ENCODE data around the gene ALKBH5. TPM values are rescaled to one million over a fixed set of nuclear protein-coding genes. Genes with fewer than 3 reads are reported as not detected.

The ALKBH5 gene
- total and polyA plus RNA-seq, 2 experiments from 2014 or later: 32.2 to 117 TPM

DNA sequence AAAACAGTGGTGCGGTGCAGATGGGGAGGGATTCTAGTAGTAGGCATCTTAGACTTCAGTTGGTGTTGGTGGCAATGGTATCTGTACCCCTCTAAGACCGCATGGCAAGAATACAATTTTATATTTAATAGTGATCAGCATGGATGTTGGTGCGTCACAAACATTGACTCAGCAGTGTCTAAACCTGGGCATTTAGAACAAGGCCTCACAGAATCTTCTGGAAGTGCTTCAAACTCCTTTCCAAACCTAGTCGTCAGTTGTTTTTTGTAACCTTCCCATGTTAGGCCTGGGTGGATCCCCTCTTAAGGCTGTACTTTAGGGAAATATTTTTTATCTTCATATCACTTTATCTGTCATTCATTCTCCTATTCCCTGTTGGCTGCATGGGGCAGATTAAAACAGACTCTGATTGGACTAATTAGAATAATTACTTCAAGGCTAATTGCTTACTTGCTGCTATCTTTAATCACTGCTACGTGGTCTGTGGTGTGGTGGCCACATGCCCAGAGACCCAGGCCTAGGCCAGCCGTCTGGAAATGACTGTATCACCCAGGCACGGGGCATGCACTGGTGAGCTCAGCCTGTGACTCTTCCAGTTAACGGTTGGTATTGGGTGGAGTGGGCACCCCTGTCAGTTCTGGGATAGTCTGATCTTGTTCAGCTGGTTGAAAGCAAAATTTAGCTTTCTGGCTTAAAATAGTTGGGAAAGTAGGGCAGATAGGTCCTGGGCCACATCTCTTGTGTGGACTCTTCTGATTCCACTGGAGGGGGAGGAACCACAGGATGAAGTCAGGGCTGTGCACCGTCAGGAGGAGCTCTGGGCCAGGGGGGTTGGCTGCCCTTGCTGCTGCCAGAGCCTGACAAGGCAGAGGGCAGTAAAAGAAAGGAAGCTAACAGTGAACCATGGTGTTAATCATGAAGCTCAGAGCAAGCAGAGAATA, 4.5 kb downstream of the ALKBH5 start:
- Histone ChIP-seq H3K9me2 (ENCODE audit: insufficient read depth) (no peaks in the 10 kb centered on the region), H3K4me1 (ENCODE audit: insufficient read depth) (peaks cover 32% of the 10 kb centered on the region), H3F3A (replicated peaks; ENCODE audit: low read depth) (peaks cover 16% of the 10 kb centered on the region; the same call in 1 of the 2 replicates), H3K27ac (ENCODE audit: low read depth) (no peak overlapping the region), H3K4me2 (peak overlapping the region; percentile 100; the same call in 1 of the 2 replicates), H3K36me3 (ENCODE audit: insufficient read depth) (peaks cover 7% of the 10 kb centered on the region; the same call in 1 of the 2 replicates), H2AFZ (no peak overlapping the region), H4K20me1 (replicated peaks; ENCODE audit: insufficient read depth) (peaks cover 73% of the 10 kb centered on the region), H3K27me3 (ENCODE audit: insufficient read depth) (no peaks in the 10 kb centered on the region), H3K4me3 (peak overlapping the region; percentile 67; the same call in 1 of the 2 replicates), H3K79me2 (replicated peaks; ENCODE audit: insufficient read depth) (peaks cover 89% of the 10 kb centered on the region)
- ATAC-seq (no peak), DNase-seq (ENCODE audit: low spot score) (no peak)
- peak overlapping the region; percentile 94; the same call in 1 of the 3 replicates for H3K4me3 Mint-ChIP-seq
- H3K9me3 Mint-ChIP-seq: no peaks in the 10 kb centered on the region
- TF ChIP-seq, protein P1, sequence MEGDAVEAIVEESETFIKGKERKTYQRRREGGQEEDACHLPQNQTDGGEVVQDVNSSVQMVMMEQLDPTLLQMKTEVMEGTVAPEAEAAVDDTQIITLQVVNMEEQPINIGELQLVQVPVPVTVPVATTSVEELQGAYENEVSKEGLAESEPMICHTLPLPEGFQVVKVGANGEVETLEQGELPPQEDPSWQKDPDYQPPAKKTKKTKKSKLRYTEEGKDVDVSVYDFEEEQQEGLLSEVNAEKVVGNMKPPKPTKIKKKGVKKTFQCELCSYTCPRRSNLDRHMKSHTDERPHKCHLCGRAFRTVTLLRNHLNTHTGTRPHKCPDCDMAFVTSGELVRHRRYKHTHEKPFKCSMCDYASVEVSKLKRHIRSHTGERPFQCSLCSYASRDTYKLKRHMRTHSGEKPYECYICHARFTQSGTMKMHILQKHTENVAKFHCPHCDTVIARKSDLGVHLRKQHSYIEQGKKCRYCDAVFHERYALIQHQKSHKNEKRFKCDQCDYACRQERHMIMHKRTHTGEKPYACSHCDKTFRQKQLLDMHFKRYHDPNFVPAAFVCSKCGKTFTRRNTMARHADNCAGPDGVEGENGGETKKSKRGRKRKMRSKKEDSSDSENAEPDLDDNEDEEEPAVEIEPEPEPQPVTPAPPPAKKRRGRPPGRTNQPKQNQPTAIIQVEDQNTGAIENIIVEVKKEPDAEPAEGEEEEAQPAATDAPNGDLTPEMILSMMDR (conservative IDR thresholded peaks at IDR 0.05; ENCODE audit: low read depth in 2 of 2): no peak
- no peak for TF ChIP-seq EZH2 (IDR thresholded peaks at IDR 0.05; ENCODE audit: low read depth, unreplicated experiment)
- TF ChIP-seq ZNF114 (CRISPR knock-in tag; IDR thresholded peaks at IDR 0.05): no peak
- no peak for TF ChIP-seq NANOG (IDR thresholded peaks at IDR 0.05; ENCODE audit: borderline replicate concordance)
- no peak for TF ChIP-seq POLR2AphosphoS5 (IDR thresholded peaks at IDR 0.05; ENCODE audit: low read depth)
- no peak for TF ChIP-seq ZNF331 (CRISPR knock-in tag; IDR thresholded peaks at IDR 0.05; ENCODE audit: low read depth)
- TF ChIP-seq, protein P2, sequence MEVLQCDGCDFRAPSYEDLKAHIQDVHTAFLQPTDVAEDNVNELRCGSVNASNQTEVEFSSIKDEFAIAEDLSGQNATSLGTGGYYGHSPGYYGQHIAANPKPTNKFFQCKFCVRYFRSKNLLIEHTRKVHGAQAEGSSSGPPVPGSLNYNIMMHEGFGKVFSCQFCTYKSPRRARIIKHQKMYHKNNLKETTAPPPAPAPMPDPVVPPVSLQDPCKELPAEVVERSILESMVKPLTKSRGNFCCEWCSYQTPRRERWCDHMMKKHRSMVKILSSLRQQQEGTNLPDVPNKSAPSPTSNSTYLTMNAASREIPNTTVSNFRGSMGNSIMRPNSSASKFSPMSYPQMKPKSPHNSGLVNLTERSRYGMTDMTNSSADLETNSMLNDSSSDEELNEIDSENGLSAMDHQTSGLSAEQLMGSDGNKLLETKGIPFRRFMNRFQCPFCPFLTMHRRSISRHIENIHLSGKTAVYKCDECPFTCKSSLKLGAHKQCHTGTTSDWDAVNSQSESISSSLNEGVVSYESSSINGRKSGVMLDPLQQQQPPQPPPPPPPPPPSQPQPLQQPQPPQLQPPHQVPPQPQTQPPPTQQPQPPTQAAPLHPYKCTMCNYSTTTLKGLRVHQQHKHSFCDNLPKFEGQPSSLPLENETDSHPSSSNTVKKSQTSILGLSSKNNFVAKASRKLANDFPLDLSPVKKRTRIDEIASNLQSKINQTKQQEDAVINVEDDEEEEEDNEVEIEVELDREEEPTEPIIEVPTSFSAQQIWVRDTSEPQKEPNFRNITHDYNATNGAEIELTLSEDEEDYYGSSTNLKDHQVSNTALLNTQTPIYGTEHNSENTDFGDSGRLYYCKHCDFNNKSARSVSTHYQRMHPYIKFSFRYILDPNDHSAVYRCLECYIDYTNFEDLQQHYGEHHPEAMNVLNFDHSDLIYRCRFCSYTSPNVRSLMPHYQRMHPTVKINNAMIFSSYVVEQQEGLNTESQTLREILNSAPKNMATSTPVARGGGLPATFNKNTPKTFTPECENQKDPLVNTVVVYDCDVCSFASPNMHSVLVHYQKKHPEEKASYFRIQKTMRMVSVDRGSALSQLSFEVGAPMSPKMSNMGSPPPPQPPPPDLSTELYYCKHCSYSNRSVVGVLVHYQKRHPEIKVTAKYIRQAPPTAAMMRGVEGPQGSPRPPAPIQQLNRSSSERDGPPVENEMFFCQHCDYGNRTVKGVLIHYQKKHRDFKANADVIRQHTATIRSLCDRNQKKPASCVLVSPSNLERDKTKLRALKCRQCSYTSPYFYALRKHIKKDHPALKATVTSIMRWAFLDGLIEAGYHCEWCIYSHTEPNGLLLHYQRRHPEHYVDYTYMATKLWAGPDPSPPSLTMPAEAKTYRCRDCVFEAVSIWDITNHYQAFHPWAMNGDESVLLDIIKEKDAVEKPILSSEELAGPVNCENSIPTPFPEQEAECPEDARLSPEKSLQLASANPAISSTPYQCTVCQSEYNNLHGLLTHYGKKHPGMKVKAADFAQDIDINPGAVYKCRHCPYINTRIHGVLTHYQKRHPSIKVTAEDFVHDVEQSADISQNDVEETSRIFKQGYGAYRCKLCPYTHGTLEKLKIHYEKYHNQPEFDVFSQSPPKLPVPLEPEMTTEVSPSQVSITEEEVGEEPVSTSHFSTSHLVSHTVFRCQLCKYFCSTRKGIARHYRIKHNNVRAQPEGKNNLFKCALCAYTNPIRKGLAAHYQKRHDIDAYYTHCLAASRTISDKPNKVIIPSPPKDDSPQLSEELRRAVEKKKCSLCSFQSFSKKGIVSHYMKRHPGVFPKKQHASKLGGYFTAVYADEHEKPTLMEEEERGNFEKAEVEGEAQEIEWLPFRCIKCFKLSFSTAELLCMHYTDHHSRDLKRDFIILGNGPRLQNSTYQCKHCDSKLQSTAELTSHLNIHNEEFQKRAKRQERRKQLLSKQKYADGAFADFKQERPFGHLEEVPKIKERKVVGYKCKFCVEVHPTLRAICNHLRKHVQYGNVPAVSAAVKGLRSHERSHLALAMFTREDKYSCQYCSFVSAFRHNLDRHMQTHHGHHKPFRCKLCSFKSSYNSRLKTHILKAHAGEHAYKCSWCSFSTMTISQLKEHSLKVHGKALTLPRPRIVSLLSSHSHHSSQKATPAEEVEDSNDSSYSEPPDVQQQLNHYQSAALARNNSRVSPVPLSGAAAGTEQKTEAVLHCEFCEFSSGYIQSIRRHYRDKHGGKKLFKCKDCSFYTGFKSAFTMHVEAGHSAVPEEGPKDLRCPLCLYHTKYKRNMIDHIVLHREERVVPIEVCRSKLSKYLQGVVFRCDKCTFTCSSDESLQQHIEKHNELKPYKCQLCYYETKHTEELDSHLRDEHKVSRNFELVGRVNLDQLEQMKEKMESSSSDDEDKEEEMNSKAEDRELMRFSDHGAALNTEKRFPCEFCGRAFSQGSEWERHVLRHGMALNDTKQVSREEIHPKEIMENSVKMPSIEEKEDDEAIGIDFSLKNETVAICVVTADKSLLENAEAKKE (CRISPR knock-in tag; IDR thresholded peaks at IDR 0.05): no peak
- TF ChIP-seq ETS1 (IDR thresholded peaks at IDR 0.05): no peak
- no peak for TF ChIP-seq EZH2phosphoT487 (IDR thresholded peaks at IDR 0.05; ENCODE audit: unreplicated experiment)
- TF ChIP-seq CREB1 (CRISPR knock-in tag; IDR thresholded peaks at IDR 0.05; ENCODE audit: low read depth): no peak
- TF ChIP-seq JUNB (IDR thresholded peaks at IDR 0.05; ENCODE audit: unreplicated experiment): no peak
- TF ChIP-seq REST (IDR thresholded peaks at IDR 0.05; ENCODE audit: unreplicated experiment): no peak
- TF ChIP-seq STAT1 (IDR thresholded peaks at IDR 0.05; ENCODE audit: unreplicated experiment): no peak
- no peak overlapping the region; the same call in 1 of the 2 replicates for H3K27ac Mint-ChIP-seq
- peaks cover 14% of the 10 kb centered on the region for H3K27me3 Mint-ChIP-seq (ENCODE audit: insufficient read depth, low read depth, poor library complexity)
- peaks cover 41% of the 10 kb centered on the region for H3K4me1 Mint-ChIP-seq
- H3K36me3 Mint-ChIP-seq (ENCODE audit: low read depth): peaks cover 43% of the 10 kb centered on the region

Data from GM23338 (cell line).